NT2/D1 (cell line): ENCODE results near the gene CDK15.

Source experiments
- SUZ12 ChIP-seq: IDR thresholded peaks from 2 replicates; pipeline ENCODE4 v1.6.1; 2011; ENCODE audit not compliant: insufficient read length, insufficient read depth; ENCODE audit errors: extremely low read depth
- YY1 ChIP-seq: IDR thresholded peaks from 2 replicates; pipeline ENCODE4 v1.6.1; 2011; ENCODE audit not compliant: insufficient read length, insufficient read depth
- ZNF274 ChIP-seq: IDR thresholded peaks from 2 replicates; pipeline ENCODE4 v1.6.1; 2011; ENCODE audit warnings: mild to moderate bottlenecking, low read depth, low read length

DNA sequence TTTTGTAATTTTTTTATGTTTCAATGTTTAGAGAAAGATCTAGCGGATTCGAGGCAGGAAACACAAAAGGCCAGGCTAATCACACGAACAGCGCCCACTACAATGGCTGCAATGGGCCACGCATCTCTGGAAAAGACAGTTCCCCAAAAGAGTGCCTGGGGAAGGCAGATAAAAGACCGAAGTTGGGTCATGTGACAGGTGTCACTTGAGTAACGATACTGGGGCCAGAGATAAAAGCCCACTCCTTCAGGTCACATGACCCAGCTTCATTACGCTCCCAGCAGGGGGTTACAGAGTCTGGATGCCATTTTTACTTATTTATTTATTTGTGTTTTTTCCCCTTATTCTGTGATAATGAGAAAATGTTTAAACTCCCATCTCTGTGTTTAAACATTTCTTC lies 95.4 kb downstream of the CDK15 start:
- TF ChIP-seq YY1 (no peak), SUZ12 (no peak), ZNF274 (no peak)
